Stomach (tissue), 9 donors: ENCODE data around the gene EME2. TPM values are rescaled to one million over a fixed set of nuclear protein-coding genes. Genes with fewer than 3 reads are reported as not detected.

Experiments used
- DNase-seq, 2 donors: peaks; one replicate each; pipeline versions ENCODE4 v3.0.0 to v3.0.0-alpha.2; 2013 to 2019
- H3K27ac ChIP-seq, 5 donors: fragments of 200-600 bp in 4 of 5; sonication (generic) in 4 of 5; one replicate each; pipeline ENCODE4 v1.5.1; 2013 to 2019; ENCODE audit warnings: mild to moderate bottlenecking in 1 of 5, moderate library complexity in 1 of 5
- H3K27me3 ChIP-seq, 3 donors: fragments of 200-600 bp; sonication (generic); one replicate each; pipeline ENCODE4 v1.5.1; 2017 to 2019; ENCODE audit warnings: mixed run types in 1 of 3
- H3K36me3 ChIP-seq, 4 donors: fragments of 200-600 bp; sonication (generic); 1 replicate in 3 of 4; 2 replicates in 1 of 4; pipeline ENCODE4 v1.5.1; 2016 to 2019
- H3K4me1 ChIP-seq, 4 donors: fragments of 200-600 bp; sonication (generic); one replicate each; pipeline ENCODE4 v1.5.1; 2016 to 2019
- H3K4me3 ChIP-seq, 4 donors: fragments of 200-600 bp; sonication (generic) in 3 of 4; one replicate each; pipeline ENCODE4 v1.5.1; 2016 to 2019; ENCODE audit warnings: mild to moderate bottlenecking in 1 of 4
- H3K9me3 ChIP-seq, 4 donors: fragments of 200-600 bp; sonication (generic); one replicate each; pipeline ENCODE4 v1.5.1; 2016 to 2019
- CTCF ChIP-seq, 7 experiments: fragments of 450-650 bp in 4 of 7; fragments of 200-600 bp in 3 of 7; sonication (generic) in 3 of 7; IDR thresholded peaks; one replicate each; pipeline ENCODE4 v1.5.1; 2016 to 2019; ENCODE audit warnings: antibody characterized with exemption in 7 of 7, control low read depth in 2 of 7, mild to moderate bottlenecking in 1 of 7
- EP300 ChIP-seq: sonication (generic); formaldehyde crosslinking; IDR thresholded peaks from one replicate; pipeline ENCODE4 v1.6.1; 2017; ENCODE audit warnings: antibody characterized with exemption
- POLR2A ChIP-seq, 4 donors: fragments of 450-650 bp; IDR thresholded peaks; one replicate each; pipeline ENCODE4 v1.6.1; 2016; ENCODE audit warnings: antibody characterized with exemption in 4 of 4, control low read depth in 2 of 4, mild to moderate bottlenecking in 1 of 4, moderate library complexity in 1 of 4
- POLR2AphosphoS5 ChIP-seq, 3 donors: sonication (generic); formaldehyde crosslinking; IDR thresholded peaks; one replicate each; pipeline ENCODE4 v1.6.1; 2016; ENCODE audit warnings: antibody characterized with exemption in 3 of 3
- WGBS, 5 donors: extraction: QIAGEN DNeasy Blood & Tissue Kit in 3 of 5; methylation state at CpG; one replicate each; pipeline versions ENCODE4 v1.1.5 to v1.1.7; 2013 to 2018; 5-methylcytosine and 5-hydroxymethylcytosine counted together
- intact Hi-C: fragments of 100-400 bp; cut with DNase I; formaldehyde crosslinking; loops from one replicate; pipeline ENCODE4 v1.15.1; 2023; ENCODE audit warnings: low total_unique reads
- polyA plus RNA-seq, 3 donors: library from polyadenylated mRNA; stranded (reverse); fragments of 200-250 nt; gene quantifications; one replicate each; pipeline ENCODE4 v1.2.3, GENCODE V29; 2013
- total RNA-seq, 5 donors: library from RNA; depleted of rRNA; stranded (reverse); fragments of >200 nt; gene quantifications; one replicate each; pipeline versions ENCODE4 v1.1.0 to v1.2.3, GENCODE V29; 2014 to 2016
- donor health status: healthy with polysubstance abuse.
- donor health status: Bipolar disorder and iron deficiency.
- donor health status: healthy.

EME2 gene
- total and polyA plus RNA-seq, 8 donors = 2.6 to 94.1 (median 13.3) TPM

GRCh38 chr16:1734816-1735215 is 37.8 kb upstream of the EME2 start:
- no peaks in the 10 kb centered on the region for H3K4me1 ChIP-seq
- TF ChIP-seq POLR2A (IDR thresholded peaks at IDR 0.05) = no peak
- no peak for TF ChIP-seq EP300
- TF ChIP-seq POLR2AphosphoS5 (IDR thresholded peaks at IDR 0.05) = no peak
- no peak for TF ChIP-seq CTCF (IDR thresholded peaks at IDR 0.05)
- H3K27me3 ChIP-seq = no peaks in the 10 kb centered on the region
- H3K9me3 ChIP-seq = no peaks in the 10 kb centered on the region
- no peak overlapping the region for H3K27ac ChIP-seq
- DNase-seq = no peak
- intact Hi-C loops = no loop called here
- 95 to 98% (median 97%) methylated on average over 22 of the region's 22 CpGs for WGBS, 5 donors
- H3K36me3 ChIP-seq = peaks cover 32 to 54% (median 53%) of the 10 kb centered on the region in 4 donors
- no peak overlapping the region for H3K4me3 ChIP-seq

- intact Hi-C loops = no loop called here
Observed at GRCh38 chr16:1740234-1740633, 32.4 kb upstream of the EME2 start.

GRCh38 chr16:1740781-1741490 is 31.7 kb upstream of the EME2 start:
- TF ChIP-seq EP300 (no peak), POLR2AphosphoS5 (IDR thresholded peaks at IDR 0.05) (no peak), POLR2A (IDR thresholded peaks at IDR 0.05) (no peak), CTCF (IDR thresholded peaks at IDR 0.05) (no peak)
- intact Hi-C loops = no loop called here
- WGBS, 5 donors = 91 to 95% (median 94%) methylated on average over 25 to 30 of the region's 30 CpGs

More at GRCh38 chr16:1740234-1740633, 32.4 kb upstream of the EME2 start:
- no peaks in the 10 kb centered on the region for H3K27me3 ChIP-seq
- no peaks in the 10 kb centered on the region for H3K4me1 ChIP-seq
- no peak overlapping the region for H3K4me3 ChIP-seq
- H3K9me3 ChIP-seq = no peaks in the 10 kb centered on the region
- DNase-seq = no peak
- TF ChIP-seq POLR2AphosphoS5 (IDR thresholded peaks at IDR 0.05) (no peak), EP300 (no peak)
- H3K36me3 ChIP-seq = peaks cover 22 to 51% (median 47%) of the 10 kb centered on the region in 4 donors
- H3K27ac ChIP-seq = no peak overlapping the region
- WGBS, 5 donors = 95 to 97% (median 96%) methylated on average over 29 to 33 of the region's 33 CpGs

GRCh38 chr16:1741553-1742165 is 31.0 kb upstream of the EME2 start:
- TF ChIP-seq POLR2A (IDR thresholded peaks at IDR 0.05) (no peak), CTCF (IDR thresholded peaks at IDR 0.05) (no peak), EP300 (no peak), POLR2AphosphoS5 (IDR thresholded peaks at IDR 0.05) (no peak)
- Histone ChIP-seq H3K36me3 (peaks cover 22 to 65% (median 61%) of the 10 kb centered on the region in 4 donors), H3K4me3 (no peak overlapping the region), H3K27ac (no peak overlapping the region), H3K4me1 (no peaks in the 10 kb centered on the region), H3K9me3 (no peaks in the 10 kb centered on the region), H3K27me3 (no peaks in the 10 kb centered on the region)
- DNase-seq = no peak
- intact Hi-C loops = no loop called here
- 93 to 97% (median 95%) methylated on average over 13 to 19 of the region's 19 CpGs for WGBS, 5 donors

More at GRCh38 chr16:1740781-1741490, 31.7 kb upstream of the EME2 start:
- DNase-seq = no peak
- Histone ChIP-seq H3K27ac (no peak overlapping the region), H3K4me1 (no peaks in the 10 kb centered on the region), H3K36me3 (peaks cover 22 to 58% (median 53%) of the 10 kb centered on the region in 4 donors), H3K4me3 (no peak overlapping the region), H3K9me3 (no peaks in the 10 kb centered on the region), H3K27me3 (no peaks in the 10 kb centered on the region)
